Anterior cingulate cortex (tissue), 58 donors: ENCODE measurements around the gene ZRANB2.

Experiments used
- DNase-seq, 58 donors: peaks; one replicate each; lab custom pipeline; 2025; lab: John Stamatoyannopoulos, UW

ZRANB2 gene

DNA sequence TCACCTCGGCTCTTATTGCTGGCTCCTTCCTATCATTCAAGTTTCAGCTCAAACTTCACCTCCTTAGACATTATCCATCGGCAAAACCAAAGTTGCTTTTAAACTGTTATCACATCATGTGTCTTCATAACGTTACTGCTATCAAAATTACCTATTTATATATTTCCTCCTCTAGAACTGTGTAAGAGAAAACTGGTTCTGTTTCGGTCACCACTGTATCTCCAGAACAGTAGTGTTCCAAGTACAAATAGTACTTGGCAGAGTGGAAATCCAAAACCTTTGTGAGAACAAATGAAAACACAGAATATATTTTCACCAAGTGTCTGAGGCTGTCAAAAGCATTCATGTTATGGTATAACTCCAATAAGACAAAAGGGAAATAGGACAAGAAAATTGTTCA is 9.1 kb downstream of the ZRANB2 start:
- no peak for DNase-seq

DNA sequence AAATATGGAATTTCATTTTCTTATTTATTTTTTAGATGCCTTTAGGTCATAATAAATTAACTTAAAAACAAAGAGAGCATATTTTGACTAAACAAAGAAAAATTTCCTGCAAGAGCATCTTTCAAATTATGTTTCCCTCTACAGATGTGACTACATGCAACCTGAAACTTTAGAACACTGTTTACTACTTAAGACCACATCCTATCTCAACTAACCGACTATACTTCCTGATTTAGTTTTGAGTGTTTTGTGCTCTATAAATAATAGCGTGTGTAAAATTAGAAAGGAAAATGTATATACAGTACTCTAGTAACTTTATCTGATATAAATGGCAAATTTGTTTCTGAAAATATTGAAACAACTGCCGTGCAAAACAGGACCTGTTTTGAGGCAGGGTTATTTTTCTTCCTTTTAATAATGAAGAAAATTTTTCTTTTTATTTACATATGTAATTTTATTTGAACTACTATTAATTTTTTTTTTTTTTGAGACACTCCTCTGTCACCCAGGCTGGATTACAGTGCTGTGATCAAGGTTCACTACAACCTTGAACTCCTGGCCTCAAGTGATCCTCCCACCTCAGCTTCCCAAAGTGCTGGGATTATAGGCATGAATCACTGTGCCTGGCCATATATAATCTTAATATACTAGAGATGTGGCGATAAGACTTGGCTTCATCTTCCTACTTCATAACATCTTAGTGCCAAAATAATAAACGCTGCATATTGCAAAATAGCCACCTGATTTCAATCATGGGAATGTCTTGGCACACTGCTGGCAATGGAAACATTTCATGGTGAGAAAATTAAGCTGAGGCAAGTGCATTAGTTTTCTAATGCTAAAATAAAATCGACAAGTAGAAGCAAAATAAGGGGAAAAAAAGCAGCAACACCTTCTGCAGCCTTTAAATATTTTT is 12.3 kb downstream of the ZRANB2 start:
- no peak for DNase-seq

DNA sequence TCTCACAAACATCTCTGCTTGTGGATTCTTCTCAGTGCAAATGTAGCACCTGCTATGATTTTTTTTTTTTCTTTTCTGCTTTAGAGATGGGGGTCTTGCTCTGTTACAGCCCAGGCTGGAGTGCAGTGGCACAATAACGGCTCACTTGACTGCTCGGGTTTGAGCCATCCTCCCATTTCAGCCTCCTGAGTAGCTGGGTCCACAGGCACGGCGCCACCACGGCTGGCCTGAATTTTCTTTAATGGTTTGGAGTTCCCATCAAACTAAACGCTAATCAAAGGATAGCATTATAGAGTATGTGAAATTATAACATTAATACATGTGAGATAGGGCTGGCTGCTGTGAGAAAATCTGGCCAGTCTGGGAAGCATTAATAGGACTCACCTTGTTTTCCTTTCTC is 26.0 kb downstream of the ZRANB2 start:
- DNase-seq = no peak

DNA sequence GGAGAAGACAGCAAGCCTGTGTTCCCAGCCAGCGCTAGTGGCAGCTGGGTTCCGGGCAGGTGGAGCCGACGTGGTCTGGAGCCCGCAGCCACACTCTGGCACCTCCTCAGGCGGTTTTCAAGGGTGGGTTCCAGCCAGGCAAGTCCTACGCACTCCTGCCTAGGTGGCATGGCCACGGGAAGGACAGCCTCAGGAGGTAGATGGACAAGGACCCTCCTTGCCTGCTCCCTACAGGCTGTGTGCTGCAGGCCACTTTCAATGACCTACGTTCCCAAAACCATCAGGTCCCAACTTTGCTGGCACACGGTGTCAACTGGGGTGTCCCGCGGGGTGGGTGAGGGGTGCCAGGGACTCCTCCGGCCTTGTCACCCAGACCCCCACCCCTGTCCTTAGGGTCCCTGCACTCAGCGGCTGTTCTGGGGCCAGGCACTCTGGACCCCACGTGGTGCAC is 26.5 kb downstream of the ZRANB2 start:
- peak in 1 of 58 donors; percentile 3 for DNase-seq

DNA sequence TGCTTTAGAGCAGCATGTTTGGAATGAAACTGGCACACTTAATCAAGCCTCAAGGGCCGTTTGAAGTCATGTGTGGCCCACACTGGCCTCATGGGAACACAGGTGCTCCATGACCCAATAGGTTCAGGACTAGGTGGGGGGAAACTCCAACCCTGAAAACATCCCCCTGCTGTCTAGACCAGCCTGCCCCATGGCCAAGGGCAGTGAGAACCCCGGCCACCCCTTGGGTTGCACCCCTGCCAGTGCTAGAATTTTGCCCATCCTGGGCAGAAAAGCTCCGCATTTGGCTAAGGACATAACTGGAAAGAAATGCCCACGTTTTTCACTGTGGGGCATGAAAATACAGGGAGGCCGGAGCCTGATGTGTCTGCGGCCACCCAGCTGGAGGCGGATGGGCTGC is 27.1 kb downstream of the ZRANB2 start:
- DNase-seq = no peak

DNA sequence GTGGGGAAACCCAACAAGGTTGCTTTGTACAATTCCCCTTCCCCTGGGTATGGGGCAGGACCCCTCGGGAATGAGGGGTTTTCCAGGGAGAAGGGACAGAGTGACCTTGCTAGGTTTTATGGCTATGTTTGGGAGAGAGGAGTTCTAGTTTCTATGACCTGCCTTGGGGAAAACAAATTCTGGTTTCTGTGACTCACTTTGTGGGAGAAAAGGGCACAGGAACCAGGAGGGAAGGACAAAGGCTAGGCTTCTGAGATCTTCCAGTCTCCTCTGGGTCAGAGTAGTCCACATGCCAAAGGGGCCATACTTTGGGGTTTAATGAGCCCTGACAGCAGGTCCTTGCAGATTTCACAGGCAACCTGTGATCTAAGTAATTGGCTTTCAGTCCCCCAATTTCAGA is 27.7 kb downstream of the ZRANB2 start:
- DNase-seq = no peak

DNA sequence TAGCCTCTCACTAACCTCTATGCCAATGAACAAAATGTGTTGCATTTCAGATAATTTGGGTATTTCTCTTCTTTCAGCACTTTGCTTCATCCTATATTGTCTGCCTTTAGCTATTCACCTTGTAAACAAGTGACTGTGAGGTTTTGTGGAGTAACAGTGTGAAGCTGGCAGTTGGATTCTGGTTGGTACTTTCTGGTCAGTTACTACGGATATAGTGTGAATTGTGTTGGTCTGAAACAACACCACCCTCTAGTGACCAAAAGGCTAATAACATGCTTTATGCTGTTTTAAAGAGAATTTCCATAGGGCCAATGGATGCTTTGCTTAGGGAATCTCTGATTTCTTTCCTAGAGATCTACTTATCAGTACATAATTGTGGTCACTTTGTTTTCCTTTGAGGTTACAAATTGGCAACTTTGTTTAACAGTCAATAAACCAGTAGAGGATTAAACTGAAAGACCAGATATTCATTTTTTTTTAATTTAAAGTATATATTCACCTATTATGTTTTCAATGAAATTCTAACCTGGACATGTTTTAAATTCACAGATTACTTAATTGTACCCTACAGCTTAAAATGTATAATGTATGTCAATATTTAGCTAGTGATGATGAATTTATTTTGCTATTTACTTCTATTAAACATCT is 30.8 kb downstream of the ZRANB2 start:
- DNase-seq = peak in 3 of 58 donors; percentile 10 to 70 (median 39)

DNA sequence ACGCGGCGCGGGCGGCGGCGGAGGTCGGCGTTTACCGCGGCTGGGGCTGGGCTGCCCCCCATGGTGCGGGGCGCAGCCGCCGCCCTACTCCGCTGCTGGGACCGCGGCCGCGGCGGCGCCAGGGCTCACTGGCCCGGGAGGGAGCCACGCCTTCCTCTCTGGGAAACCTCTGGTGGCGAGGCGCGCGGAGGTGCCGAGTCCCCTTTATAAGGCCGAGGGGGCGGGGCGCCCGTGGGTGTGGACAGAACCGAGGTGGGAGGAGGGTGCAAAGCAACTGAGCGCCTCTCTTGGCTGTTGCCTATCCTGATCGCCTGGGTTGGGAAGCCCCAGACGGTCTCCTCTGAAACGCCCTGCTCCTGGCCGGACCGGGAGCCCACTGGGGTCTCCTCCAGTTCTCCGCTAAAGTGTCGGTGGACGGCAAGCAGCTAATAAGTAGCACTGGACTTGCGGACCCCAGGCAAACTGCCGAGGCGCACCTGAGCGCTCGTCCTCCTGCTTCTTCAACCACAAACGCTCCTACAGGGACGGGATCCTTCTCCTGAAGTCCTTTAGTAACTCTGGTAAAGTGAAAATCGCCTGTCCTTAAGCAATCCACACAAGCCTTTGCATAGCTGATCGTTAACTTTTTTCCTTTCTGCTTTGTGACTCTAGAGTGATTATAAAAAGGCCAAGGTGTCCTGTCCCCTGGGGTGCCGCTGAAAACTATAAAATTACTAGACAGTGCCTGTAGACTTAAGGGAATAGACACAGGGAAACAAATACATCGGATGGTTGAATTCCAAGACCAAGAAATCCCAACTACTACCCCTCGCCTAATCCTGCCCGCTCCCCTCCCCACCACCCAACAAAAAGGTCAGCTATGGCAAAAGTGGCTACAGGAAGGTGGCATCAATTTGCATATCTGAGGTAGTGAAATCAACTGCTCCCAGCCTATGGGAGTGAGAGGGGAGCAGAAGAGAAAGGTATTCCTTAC is 32.9 kb downstream of the ZRANB2 start, which contains the start of gene PTGER3:
PTGER3 (minus strand) TSS at position 182 of the 973 bp plus-strand sequence. CDS start 239 bp downstream, outside the sequence.
- peak in 1 of 58 donors; percentile 10 for DNase-seq

DNA sequence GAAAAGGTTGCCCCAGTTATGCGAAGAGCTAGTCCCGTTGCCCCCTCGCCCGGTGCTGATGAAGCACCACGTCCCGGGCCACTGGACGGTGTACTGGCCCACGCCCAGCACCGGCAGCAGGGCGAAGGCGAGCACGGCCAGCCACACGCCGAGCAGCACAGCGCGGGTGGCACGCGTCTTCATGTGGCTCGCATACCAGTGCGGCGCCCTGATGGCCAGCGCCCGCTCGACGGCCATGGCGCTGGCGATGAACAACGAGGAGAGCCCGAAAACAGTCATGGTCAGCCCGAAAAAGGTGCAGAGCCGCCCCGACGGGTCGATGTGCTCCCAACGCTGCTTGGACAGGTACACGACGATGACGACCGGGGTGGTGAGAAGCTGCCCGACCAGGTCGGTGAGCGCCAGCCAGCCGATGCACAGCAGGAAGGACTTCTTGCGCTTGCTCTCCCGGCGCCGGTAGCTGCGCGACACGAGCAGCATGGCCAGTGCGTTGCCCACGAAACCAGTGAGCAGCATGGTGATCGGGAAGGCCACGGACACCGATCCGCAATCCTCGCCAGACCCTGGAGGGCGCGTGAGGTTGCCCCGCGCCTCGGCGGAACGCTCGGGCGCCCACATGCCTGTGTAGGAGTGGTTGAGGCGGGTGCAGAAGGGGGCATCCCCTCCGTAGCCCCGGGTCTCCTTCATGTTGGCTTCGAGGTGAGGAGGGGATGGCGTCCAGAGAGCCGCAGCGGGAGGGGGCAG is 33.8 kb downstream of the ZRANB2 start:
- DNase-seq = no peak

DNA sequence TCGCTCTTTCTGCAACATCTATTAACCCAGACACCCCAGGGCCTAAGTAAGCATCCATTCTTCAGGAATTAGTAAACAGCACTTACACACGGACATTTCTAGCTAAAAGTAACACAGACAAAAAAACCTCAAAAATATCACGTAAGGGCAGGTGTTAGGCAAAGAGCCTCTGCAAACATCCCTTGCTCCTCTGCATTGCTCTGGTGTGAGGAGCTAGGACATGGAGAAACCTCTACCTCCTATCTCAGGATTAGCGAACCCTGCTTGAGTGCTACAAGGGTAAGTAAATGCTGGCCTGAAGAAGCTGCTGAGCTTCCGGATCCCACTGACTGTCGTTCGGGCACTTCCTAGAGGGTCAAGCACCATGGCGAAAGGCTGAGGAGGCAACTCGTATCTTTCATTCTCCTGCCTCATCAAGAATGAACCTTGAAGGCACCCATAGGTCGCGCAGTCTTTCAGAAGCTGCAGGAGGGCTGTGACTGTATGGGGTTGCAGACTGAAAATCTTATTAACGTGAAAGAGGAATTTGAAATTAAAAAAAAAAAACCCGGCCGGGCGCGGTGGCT is 35.3 kb downstream of the ZRANB2 start:
- no peak for DNase-seq

DNA sequence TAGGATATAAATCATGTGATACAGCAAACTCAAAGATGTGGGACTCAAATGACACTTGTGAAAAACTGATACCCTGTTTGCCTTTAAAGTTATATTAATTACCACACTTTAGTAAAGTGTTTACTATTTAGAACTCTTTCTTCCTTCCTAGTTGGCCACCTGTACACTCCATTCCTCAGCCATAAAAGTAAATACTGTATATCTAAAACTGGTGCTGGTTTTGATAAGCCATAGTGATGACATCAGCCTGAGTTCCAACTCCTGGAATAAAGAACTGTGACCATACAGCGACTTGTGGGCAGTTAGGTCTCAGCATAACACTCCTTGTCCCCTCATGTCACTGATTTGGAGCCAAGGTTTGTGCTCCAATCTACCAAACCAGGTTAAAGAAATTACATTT is 36.0 kb downstream of the ZRANB2 start:
- no peak for DNase-seq

DNA sequence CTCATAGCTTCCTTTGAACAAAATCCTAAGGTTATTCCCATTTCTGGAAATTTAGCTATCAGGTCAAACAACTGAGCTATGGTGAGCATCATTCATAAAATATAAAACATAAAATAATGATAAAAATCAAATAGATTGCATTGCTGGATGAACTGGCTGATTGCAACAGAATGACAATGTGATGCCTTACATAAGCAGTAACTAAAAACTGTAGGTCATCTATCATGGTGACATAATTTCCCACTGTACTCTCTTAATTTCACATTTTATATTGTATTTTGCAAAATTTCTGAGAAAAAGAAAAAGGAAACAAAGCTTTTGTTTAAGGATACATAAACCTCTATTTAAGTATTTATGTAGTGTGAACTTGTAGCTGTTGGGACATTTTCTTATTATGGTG is 37.8 kb downstream of the ZRANB2 start:
- DNase-seq = no peak

DNA sequence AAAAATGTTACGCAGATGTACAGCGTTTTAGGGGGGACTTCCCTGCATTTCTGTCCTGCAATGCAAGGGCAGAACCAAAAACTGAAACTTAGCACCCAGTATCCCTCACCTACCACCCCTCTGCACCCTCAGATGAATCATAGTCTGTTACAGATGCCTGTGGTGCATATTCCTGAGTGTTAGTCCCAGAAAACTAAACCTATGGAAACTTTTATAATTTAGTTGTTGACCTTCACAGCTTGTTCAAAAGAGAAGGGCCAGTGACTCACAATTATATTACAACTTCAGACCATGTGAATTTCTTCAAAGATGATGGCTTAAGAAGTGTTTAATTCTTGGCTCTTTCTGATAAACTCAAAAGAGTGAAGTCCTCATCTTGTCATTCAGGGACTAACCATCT is 39.0 kb downstream of the ZRANB2 start:
- DNase-seq = no peak

DNA sequence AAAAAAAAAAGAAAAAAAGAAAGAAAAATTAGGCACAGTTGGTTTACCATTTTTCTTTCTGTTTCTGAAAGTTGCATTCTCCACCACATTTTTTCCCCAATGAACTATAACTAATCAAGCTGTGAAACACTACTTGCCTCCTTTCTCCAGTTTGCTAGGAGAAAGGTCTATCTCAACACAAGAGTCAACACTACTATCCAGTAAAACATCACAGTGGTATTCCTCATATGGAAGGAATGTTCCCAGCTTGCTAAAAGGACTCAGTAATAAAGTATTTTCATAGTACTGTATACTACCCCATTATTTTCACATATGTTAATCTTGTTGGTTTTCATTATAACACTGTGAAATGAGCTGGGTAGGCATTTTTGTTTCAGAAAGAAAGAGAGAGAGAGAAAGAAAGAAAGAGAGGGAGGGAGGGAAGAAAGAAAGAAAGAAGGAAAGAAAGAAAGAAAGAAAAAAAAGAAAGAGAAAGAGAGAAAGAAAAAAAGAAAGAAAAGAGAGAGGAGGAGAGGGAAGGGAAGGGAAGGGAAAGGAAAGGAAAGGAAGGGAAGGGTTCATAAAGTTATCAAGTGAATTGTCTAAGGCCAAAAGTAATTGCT is 41.1 kb downstream of the ZRANB2 start:
- DNase-seq = no peak

DNA sequence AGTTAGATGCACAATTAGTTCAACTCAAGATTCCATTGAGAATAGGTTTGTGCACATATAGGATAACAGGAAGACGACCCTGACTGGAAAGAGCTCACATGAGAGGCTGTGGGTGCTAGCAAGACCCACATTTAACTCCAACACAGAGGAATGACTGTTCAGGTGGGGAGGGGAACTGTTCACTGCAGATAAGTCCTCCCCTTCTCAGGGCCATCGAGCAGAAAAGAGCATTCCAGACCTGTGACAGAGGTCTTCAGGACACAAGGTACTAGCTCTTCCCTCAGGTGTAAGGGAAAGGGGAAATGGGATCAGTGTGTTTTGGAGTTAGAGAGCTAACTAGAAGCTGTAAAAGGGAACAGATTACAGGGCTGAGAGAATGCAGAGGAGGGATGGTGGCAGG is 41.9 kb downstream of the ZRANB2 start:
- DNase-seq = no peak

DNA sequence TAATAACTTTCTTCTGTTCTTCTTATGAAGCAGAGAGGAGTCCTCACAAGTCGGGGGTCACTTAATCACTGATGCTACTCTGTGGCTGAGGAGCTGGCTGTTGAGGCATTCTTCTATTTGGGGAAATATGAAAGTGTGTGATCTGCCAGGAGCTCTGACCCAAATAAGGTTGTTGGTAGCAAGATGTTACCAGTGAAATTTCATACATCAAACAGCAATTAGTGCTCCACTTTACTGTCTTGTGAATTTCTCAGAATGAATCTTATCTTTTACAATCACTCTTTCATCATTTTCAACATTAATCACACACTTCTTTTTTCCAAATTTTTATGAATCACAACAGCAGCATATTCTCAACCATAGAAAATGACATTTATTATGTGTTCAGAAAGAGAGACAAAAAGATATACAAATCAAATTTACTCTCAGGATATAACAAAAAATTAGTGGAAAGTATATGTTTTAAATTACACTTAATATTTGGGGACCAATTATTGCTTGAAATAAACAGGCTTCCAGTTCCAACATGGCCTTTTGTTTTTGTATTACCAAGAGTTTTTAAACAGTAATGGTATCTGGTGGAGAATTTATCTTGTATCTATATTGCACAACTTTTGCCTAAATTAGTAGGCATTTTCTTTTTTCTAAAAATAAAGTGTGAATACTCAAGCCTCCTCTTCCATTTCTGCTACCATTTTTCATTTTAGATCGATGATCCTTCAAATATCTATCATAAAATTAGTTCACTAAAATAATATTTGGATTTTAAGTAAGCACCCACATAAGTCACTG is 42.8 kb downstream of the ZRANB2 start:
- DNase-seq = no peak

DNA sequence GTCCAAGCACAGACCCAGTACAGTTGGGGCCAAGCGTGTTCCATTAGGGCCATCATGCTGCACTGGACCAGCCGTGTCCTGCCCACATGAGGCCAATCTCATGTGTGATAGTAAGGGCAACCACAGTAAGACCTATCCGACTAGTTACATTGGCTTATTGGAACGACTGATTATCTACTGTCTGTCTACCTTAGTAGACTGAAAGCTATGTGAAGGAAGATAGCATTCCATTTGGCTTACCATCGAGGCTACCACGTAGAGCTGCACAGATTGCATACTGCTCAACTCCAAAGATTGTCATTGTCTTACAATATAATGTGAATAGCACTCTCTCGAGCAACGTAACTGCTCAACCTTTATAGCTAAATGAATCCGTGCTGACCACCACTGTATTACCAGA is 43.8 kb downstream of the ZRANB2 start:
- no peak for DNase-seq

DNA sequence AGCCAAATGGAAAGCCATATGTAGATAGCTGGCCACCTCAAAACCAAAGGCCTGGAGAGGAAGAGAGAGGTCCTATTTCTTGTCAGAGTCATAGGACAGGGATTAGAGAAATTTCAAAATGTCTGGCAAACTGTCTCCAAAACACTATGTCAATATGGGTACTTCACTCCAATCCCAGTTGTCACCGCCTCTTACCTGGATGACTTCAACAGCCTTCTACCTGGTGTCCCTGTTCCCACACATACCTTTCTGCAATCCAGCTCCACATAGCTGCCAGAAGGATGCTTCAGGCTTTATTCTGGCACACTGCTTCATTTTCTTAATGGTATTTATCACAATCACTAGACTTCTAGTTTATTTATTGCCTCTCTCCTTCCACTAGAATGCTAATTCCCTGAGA is 47.7 kb downstream of the ZRANB2 start:
- DNase-seq = no peak
